ENCODE measurements around the gene PHGDH. TPM values are rescaled to one million over a fixed set of nuclear protein-coding genes. Genes with fewer than 3 reads are reported as not detected.

The PHGDH gene
- total and polyA plus RNA-seq, 2 of the 13 experiments (the other 11 are each of a cell fraction or from before 2014, with no cell fraction given): 95.8 to 133 TPM

DNA sequence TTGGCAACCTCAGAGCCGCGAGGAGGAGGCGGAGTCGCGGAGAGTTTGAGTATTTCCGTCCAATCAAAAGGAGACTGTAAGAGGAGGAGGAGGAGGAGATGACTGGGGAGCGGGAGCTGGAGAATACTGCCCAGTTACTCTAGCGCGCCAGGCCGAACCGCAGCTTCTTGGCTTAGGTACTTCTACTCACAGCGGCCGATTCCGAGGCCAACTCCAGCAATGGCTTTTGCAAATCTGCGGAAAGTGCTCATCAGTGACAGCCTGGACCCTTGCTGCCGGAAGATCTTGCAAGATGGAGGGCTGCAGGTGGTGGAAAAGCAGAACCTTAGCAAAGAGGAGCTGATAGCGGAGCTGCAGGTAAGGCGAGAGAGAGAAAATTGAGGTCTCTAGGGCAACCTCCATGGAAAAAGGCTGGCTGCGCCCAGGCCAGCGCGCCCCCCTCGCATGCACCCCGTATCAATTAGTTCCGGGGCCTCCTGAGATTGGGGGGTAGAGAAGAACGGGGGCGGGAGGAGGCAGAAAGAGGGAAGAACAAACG lies at the start of gene PHGDH (continued):
- TF ChIP-seq, protein P1, sequence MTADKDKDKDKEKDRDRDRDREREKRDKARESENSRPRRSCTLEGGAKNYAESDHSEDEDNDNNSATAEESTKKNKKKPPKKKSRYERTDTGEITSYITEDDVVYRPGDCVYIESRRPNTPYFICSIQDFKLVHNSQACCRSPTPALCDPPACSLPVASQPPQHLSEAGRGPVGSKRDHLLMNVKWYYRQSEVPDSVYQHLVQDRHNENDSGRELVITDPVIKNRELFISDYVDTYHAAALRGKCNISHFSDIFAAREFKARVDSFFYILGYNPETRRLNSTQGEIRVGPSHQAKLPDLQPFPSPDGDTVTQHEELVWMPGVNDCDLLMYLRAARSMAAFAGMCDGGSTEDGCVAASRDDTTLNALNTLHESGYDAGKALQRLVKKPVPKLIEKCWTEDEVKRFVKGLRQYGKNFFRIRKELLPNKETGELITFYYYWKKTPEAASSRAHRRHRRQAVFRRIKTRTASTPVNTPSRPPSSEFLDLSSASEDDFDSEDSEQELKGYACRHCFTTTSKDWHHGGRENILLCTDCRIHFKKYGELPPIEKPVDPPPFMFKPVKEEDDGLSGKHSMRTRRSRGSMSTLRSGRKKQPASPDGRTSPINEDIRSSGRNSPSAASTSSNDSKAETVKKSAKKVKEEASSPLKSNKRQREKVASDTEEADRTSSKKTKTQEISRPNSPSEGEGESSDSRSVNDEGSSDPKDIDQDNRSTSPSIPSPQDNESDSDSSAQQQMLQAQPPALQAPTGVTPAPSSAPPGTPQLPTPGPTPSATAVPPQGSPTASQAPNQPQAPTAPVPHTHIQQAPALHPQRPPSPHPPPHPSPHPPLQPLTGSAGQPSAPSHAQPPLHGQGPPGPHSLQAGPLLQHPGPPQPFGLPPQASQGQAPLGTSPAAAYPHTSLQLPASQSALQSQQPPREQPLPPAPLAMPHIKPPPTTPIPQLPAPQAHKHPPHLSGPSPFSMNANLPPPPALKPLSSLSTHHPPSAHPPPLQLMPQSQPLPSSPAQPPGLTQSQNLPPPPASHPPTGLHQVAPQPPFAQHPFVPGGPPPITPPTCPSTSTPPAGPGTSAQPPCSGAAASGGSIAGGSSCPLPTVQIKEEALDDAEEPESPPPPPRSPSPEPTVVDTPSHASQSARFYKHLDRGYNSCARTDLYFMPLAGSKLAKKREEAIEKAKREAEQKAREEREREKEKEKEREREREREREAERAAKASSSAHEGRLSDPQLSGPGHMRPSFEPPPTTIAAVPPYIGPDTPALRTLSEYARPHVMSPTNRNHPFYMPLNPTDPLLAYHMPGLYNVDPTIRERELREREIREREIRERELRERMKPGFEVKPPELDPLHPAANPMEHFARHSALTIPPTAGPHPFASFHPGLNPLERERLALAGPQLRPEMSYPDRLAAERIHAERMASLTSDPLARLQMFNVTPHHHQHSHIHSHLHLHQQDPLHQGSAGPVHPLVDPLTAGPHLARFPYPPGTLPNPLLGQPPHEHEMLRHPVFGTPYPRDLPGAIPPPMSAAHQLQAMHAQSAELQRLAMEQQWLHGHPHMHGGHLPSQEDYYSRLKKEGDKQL (CRISPR knock-in tag; IDR thresholded peaks at IDR 0.05; ENCODE audit: low read depth): no peak
- no peak for TF ChIP-seq ZBTB7A (CRISPR knock-in tag; IDR thresholded peaks at IDR 0.05)
- TF ChIP-seq ZNF589 (CRISPR knock-in tag; conservative IDR thresholded peaks at IDR 0.05): no peak
- no peak for TF ChIP-seq TP53 (CRISPR knock-in tag; conservative IDR thresholded peaks at IDR 0.05)
- TF ChIP-seq, protein P2, sequence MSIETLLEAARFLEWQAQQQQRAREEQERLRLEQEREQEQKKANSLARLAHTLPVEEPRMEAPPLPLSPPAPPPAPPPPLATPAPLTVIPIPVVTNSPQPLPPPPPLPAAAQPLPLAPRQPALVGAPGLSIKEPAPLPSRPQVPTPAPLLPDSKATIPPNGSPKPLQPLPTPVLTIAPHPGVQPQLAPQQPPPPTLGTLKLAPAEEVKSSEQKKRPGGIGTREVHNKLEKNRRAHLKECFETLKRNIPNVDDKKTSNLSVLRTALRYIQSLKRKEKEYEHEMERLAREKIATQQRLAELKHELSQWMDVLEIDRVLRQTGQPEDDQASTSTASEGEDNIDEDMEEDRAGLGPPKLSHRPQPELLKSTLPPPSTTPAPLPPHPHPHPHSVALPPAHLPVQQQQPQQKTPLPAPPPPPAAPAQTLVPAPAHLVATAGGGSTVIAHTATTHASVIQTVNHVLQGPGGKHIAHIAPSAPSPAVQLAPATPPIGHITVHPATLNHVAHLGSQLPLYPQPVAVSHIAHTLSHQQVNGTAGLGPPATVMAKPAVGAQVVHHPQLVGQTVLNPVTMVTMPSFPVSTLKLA (IDR thresholded peaks at IDR 0.05): no peak
- no peak for TF ChIP-seq HNF4A (CRISPR knock-in tag; IDR thresholded peaks at IDR 0.05)
- TF ChIP-seq FOXO1 (CRISPR knock-in tag; IDR thresholded peaks at IDR 0.05): no peak
- TF ChIP-seq, protein P3, sequence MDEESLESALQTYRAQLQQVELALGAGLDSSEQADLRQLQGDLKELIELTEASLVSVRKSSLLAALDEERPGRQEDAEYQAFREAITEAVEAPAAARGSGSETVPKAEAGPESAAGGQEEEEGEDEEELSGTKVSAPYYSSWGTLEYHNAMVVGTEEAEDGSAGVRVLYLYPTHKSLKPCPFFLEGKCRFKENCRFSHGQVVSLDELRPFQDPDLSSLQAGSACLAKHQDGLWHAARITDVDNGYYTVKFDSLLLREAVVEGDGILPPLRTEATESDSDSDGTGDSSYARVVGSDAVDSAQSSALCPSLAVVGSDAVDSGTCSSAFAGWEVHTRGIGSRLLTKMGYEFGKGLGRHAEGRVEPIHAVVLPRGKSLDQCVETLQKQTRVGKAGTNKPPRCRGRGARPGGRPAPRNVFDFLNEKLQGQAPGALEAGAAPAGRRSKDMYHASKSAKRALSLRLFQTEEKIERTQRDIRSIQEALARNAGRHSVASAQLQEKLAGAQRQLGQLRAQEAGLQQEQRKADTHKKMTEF (CRISPR knock-in tag; IDR thresholded peaks at IDR 0.05): peak; percentile 42; the same call in 1 of the 2 replicates
- TF ChIP-seq, protein P4, sequence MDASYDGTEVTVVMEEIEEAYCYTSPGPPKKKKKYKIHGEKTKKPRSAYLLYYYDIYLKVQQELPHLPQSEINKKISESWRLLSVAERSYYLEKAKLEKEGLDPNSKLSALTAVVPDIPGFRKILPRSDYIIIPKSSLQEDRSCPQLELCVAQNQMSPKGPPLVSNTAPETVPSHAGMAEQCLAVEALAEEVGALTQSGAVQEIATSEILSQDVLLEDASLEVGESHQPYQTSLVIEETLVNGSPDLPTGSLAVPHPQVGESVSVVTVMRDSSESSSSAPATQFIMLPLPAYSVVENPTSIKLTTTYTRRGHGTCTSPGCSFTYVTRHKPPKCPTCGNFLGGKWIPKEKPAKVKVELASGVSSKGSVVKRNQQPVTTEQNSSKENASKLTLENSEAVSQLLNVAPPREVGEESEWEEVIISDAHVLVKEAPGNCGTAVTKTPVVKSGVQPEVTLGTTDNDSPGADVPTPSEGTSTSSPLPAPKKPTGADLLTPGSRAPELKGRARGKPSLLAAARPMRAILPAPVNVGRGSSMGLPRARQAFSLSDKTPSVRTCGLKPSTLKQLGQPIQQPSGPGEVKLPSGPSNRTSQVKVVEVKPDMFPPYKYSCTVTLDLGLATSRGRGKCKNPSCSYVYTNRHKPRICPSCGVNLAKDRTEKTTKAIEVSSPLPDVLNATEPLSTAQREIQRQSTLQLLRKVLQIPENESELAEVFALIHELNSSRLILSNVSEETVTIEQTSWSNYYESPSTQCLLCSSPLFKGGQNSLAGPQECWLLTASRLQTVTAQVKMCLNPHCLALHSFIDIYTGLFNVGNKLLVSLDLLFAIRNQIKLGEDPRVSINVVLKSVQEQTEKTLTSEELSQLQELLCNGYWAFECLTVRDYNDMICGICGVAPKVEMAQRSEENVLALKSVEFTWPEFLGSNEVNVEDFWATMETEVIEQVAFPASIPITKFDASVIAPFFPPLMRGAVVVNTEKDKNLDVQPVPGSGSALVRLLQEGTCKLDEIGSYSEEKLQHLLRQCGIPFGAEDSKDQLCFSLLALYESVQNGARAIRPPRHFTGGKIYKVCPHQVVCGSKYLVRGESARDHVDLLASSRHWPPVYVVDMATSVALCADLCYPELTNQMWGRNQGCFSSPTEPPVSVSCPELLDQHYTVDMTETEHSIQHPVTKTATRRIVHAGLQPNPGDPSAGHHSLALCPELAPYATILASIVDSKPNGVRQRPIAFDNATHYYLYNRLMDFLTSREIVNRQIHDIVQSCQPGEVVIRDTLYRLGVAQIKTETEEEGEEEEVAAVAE (CRISPR knock-in tag; IDR thresholded peaks at IDR 0.05; ENCODE audit: borderline replicate concordance): peak; percentile 13; the same call in 1 of the 2 replicates
- TF ChIP-seq, protein P5, sequence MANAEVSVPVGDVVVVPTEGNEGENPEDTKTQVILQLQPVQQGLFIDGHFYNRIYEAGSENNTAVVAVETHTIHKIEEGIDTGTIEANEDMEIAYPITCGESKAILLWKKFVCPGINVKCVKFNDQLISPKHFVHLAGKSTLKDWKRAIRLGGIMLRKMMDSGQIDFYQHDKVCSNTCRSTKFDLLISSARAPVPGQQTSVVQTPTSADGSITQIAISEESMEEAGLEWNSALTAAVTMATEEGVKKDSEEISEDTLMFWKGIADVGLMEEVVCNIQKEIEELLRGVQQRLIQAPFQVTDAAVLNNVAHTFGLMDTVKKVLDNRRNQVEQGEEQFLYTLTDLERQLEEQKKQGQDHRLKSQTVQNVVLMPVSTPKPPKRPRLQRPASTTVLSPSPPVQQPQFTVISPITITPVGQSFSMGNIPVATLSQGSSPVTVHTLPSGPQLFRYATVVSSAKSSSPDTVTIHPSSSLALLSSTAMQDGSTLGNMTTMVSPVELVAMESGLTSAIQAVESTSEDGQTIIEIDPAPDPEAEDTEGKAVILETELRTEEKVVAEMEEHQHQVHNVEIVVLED (CRISPR knock-in tag; IDR thresholded peaks at IDR 0.05; ENCODE audit: borderline replicate concordance): no peak
- TF ChIP-seq, protein P6, sequence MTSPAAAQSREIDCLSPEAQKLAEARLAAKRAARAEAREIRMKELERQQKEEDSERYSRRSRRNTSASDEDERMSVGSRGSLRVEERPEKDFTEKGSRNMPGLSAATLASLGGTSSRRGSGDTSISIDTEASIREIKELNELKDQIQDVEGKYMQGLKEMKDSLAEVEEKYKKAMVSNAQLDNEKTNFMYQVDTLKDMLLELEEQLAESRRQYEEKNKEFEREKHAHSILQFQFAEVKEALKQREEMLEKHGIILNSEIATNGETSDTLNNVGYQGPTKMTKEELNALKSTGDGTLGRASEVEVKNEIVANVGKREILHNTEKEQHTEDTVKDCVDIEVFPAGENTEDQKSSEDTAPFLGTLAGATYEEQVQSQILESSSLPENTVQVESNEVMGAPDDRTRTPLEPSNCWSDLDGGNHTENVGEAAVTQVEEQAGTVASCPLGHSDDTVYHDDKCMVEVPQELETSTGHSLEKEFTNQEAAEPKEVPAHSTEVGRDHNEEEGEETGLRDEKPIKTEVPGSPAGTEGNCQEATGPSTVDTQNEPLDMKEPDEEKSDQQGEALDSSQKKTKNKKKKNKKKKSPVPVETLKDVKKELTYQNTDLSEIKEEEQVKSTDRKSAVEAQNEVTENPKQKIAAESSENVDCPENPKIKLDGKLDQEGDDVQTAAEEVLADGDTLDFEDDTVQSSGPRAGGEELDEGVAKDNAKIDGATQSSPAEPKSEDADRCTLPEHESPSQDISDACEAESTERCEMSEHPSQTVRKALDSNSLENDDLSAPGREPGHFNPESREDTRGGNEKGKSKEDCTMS (CRISPR knock-in tag; conservative IDR thresholded peaks at IDR 0.05): no peak; the same call in 1 of the 2 replicates

Measured in HepG2 (cell line).